GM23248 (cell line): ENCODE data around the gene KCNJ4.

Experiments used
- EZH2 ChIP-seq: fragments of 200-600 bp; sonication (generic); IDR thresholded peaks from 2 replicates; pipeline ENCODE4 v1.6.1; 2018; ENCODE audit warnings: antibody characterized with exemption, mild to moderate bottlenecking; ENCODE audit not compliant: insufficient read depth, poor library complexity, severe bottlenecking
- EZH2phosphoT487 ChIP-seq: fragments of 200-600 bp; sonication (generic); IDR thresholded peaks from 2 replicates; pipeline ENCODE4 v1.6.1; 2018; ENCODE audit warnings: antibody characterized with exemption, moderate library complexity, mild to moderate bottlenecking, low read depth; ENCODE audit not compliant: insufficient read depth

GRCh38 chr22:38467438-38467903, 12.5 kb upstream of the KCNJ4 start:
- TF ChIP-seq EZH2 (no peak), EZH2phosphoT487 (no peak)
